Measurements from ENCODE around the gene TNFRSF21. TPM values are rescaled to one million over a fixed set of nuclear protein-coding genes. Genes with fewer than 3 reads are reported as not detected.

The TNFRSF21 gene
- total and polyA plus RNA-seq, 2 of the 8 experiments (the other 6 are each of a cell fraction or from before 2014, with no cell fraction given): 16.4 to 52.7 TPM

GRCh38 chr6:47196113-47196512 lies 113.6 kb downstream of the TNFRSF21 start:
- Histone ChIP-seq H3K27me3 (replicated peaks in 1 of 4; ENCODE audit: control insufficient read depth in 3 of 4, extremely low read depth in 1 of 4, insufficient read depth in 3 of 4, low read length in 3 of 4) (no peaks in the 10 kb centered on the region), H2BK120ac (replicated peaks; ENCODE audit: low read depth, low read length) (no peak overlapping the region), H3K4ac (replicated peaks; ENCODE audit: insufficient read length, low read depth, low read length) (no peak overlapping the region), H3K56ac (replicated peaks; ENCODE audit: insufficient read length, low read depth, low read length) (no peak overlapping the region), H3K23ac (ENCODE audit: insufficient read length) (no peak overlapping the region), H2BK20ac (ENCODE audit: low read length) (no peak overlapping the region), H4K5ac (ENCODE audit: insufficient read length, low read depth, low read length) (no peak overlapping the region), H3K4me3 (ENCODE audit: extremely low read depth in 1 of 4, insufficient read depth in 2 of 4, low read depth in 3 of 4, low read length in 4 of 4) (no peak overlapping the region), H4K20me1 (replicated peaks in 1 of 2; ENCODE audit: control insufficient read depth in 1 of 2, insufficient read depth in 2 of 2, low read length in 2 of 2) (no peaks in the 10 kb centered on the region), H2BK5ac (ENCODE audit: low read depth, low read length) (no peak overlapping the region), H4K8ac (ENCODE audit: extremely low read depth, insufficient read depth, low read length) (no peak overlapping the region), H3K27ac (ENCODE audit: low read depth, low read length) (no peak overlapping the region), H3K9me3 (ENCODE audit: insufficient read depth in 2 of 2, low read depth in 1 of 2, low read length in 1 of 2) (no peaks in the 10 kb centered on the region), H3K36me3 (ENCODE audit: control insufficient read depth in 2 of 4, insufficient read depth in 4 of 4, low read length in 3 of 4) (no peaks in the 10 kb centered on the region), H3K23me2 (ENCODE audit: low read depth, low read length) (no peaks in the 10 kb centered on the region), H3K4me1 (replicated peaks in 1 of 4; ENCODE audit: control insufficient read depth in 3 of 4, insufficient read depth in 4 of 4, low read length in 3 of 4) (no peaks in the 10 kb centered on the region), H3K4me2 (ENCODE audit: insufficient read depth in 1 of 2, low read depth in 2 of 2, low read length in 2 of 2) (no peak overlapping the region), H4K91ac (replicated peaks; ENCODE audit: insufficient read length, low read length) (no peak overlapping the region), H2AFZ (ENCODE audit: low read length) (no peak overlapping the region), H2AK5ac (ENCODE audit: low read depth, low read length) (no peak overlapping the region), H3K14ac (ENCODE audit: insufficient read length) (no peak overlapping the region), H3K9ac (replicated peaks in 1 of 4; ENCODE audit: extremely low read depth in 1 of 4, low read depth in 3 of 4, low read length in 3 of 4) (no peak overlapping the region), H2BK15ac (ENCODE audit: low read length) (no peak overlapping the region), H3K79me2 (ENCODE audit: control insufficient read depth in 1 of 2, insufficient read depth in 2 of 2, low read length in 2 of 2) (no peaks in the 10 kb centered on the region), H2BK12ac (ENCODE audit: low read depth, low read length) (no peak overlapping the region), H3K18ac (ENCODE audit: extremely low read depth, low read length) (no peak overlapping the region), H3K79me1 (ENCODE audit: low read depth, low read length) (no peaks in the 10 kb centered on the region)
- ChIA-PET CTCF (ENCODE audit: partially characterized antibody) (interaction anchor here (1.2 kb wide), 1 partner anchor 100 kb away, joined by 3 read pairs; no protein-coding TSS in a partner anchor), POLR2A (ENCODE audit: partially characterized antibody) (no interaction called here)
- FAIRE-seq (no peak), DNase-seq (ENCODE audit: low read depth in 1 of 2, low spot score in 2 of 2) (no peak)
- TF ChIP-seq CHD1 (IDR thresholded peaks at IDR 0.05; ENCODE audit: low read depth, low read length) (no peak), FOSL1 (IDR thresholded peaks at IDR 0.05; ENCODE audit: insufficient read depth, low read depth, low read length) (no peak), SRF (IDR thresholded peaks at IDR 0.05; ENCODE audit: low read depth, low read length) (no peak)
- WGBS, 2 experiments (ENCODE audit: extremely low coverage in 1 of 2, insufficient coverage in 1 of 2, insufficient read length in 1 of 2, insufficient replicate concordance in 2 of 2, low coverage in 1 of 2, low lambda C conversion rate in 2 of 2, missing lambda C conversion rate in 1 of 2): 85% methylated on average over 5 of the region's 5 CpGs; no CpG with 5 or more reads in 1 of the 2 experiments
